GM13977 (cell line): ENCODE data around the gene ADAMTS6.

ENCODE experiments used
- DNase-seq: peaks from one replicate; pipeline ENCODE4 v3.0.0; 2012; ENCODE audit warnings: low spot score
- in situ Hi-C: fragments of 300-500 bp; cut with MboI; formaldehyde crosslinking; loops from one replicate; pipeline ENCODE4 v1.12.0; 2022; ENCODE audit warnings: low sequenced_read_pairs, low pct_unique_long_range_greater_than_20kb, mixed read lengths, inconsistent platforms; ENCODE audit not compliant: unreplicated experiment
- TF ChIP-seq, protein P1 (sequence below): IDR thresholded peaks from 2 replicates; pipeline ENCODE4 v1.5.1; 2012; ENCODE audit warnings: mild to moderate bottlenecking, control low read depth; ENCODE audit not compliant: insufficient read depth; ENCODE audit errors: extremely low read depth, missing control alignments

ADAMTS6 gene

DNA sequence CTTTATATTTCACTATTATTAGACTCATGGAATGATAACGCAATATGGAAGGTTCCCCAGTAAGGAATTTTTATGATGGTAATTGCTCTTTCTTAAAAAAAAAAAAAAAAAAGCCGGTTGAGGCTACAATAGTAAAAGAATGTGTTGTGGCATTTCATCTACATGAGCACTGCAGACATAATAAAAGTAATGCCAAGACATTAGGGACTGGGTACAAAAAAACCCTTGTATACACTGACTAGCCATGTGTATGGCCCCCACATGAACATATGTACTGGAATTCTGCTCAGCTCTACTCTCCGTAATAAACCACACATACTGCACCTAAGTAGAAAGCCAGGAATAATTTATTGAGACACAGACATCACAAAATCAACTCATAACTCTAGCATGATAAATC is 218.4 kb downstream of the ADAMTS6 start:
- TF ChIP-seq, protein P1, sequence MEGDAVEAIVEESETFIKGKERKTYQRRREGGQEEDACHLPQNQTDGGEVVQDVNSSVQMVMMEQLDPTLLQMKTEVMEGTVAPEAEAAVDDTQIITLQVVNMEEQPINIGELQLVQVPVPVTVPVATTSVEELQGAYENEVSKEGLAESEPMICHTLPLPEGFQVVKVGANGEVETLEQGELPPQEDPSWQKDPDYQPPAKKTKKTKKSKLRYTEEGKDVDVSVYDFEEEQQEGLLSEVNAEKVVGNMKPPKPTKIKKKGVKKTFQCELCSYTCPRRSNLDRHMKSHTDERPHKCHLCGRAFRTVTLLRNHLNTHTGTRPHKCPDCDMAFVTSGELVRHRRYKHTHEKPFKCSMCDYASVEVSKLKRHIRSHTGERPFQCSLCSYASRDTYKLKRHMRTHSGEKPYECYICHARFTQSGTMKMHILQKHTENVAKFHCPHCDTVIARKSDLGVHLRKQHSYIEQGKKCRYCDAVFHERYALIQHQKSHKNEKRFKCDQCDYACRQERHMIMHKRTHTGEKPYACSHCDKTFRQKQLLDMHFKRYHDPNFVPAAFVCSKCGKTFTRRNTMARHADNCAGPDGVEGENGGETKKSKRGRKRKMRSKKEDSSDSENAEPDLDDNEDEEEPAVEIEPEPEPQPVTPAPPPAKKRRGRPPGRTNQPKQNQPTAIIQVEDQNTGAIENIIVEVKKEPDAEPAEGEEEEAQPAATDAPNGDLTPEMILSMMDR = no peak
- in situ Hi-C loops = no loop called here
- no peak for DNase-seq

DNA sequence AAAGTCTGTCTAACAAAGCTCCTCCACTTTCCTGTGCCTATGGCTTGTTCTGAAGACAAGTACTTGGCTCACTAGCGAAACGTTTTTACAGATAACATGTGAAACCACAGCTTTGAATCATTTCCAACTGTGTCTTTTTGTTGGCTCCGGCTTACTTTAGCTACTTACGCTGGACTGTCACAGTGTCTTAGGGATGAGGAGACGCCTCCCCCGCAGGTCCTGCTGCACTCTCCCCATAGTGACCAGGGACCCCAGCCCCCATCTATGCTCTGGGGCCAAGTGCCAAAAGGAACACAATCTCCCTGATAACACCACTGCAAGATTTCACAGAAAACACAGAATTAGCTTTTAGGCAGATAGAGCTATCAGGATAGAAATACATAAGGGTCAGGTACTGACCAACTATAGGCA is 219.1 kb downstream of the ADAMTS6 start:
- DNase-seq = no peak
- in situ Hi-C loops = no loop called here

DNA sequence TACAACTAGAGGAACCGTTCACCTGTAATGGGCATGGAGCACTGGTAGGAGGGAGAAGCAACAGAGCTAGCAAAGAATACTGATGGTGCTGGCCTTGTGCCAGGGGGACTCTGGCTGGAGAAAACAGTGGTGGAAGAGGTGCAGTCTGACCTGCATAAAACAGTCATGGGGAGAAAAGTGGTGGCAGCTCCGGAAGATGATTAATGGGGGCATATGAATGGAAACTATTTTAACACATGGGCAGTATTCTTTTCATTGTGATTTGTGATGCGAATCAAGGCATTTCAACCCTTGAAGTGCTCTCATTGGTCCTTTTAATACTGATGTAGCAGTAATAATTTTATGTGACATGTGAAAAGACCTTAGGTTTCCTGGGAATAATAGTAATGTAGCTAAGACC is 219.6 kb downstream of the ADAMTS6 start:
- in situ Hi-C loops = no loop called here
- DNase-seq = no peak
- TF ChIP-seq, protein P1 = no peak

More for the DNA sequence above, 219.1 kb downstream of the ADAMTS6 start:
- TF ChIP-seq, protein P1 = no peak

DNA sequence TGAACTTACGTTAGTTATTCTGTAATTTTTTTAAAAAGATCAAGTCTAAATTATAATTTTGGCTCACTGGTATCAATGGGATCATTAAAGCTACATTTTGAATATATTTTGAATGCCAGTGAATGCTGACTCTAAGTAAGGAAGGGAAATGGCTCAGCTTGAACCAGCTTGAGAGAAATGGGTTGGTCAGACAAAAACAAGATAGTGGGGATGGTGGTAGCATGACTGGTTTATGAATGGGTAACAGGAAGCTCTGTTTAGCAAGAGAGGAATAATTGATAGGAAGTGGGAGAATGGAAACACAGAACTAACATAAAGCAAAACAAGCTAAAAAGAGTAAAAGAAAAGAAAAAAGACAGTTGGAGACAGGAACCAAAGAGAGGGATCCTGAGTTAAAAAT is 220.2 kb downstream of the ADAMTS6 start:
- DNase-seq = no peak
- in situ Hi-C loops = no loop called here
- TF ChIP-seq, protein P1 = no peak

DNA sequence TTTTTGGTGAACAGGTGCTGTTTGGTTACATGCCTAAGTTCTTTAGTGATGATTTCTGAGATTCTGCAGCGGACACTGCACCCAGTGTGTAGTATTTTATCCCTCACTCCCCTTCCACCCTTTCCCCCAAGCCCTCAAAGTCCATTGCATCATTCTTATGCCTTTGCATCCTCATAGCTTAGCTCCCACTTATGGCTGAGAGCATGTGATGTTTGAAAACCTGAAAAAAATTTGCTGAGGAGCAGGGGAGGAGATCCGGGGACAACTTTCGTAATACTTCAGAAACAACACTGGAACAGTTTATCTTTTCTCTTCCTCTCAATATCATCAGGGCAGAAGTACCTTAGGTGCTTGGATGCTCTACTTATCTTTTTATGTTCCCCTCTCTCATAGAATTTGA is 226.4 kb downstream of the ADAMTS6 start:
- TF ChIP-seq, protein P1 = no peak
- in situ Hi-C loops = no loop called here
- DNase-seq = no peak

DNA sequence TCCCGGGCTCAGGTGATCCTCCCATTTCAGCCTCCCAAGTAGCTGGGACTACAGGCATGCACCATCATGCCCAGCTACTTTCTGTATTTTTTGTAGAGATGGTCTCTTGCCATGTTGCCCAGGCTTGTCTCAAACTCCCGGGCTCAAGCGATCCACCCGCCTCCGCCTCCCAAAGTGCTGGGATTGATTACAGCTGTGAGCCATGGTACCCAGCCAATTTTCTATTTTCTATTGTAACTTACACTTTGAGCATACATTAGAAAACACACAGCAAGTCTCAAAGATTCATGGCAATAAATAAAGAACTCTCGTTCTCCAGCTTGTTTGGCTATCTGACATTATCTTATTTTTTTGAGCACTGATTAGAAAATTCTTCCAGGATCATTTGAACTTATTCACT is 228.7 kb downstream of the ADAMTS6 start:
- in situ Hi-C loops = no loop called here
- no peak for DNase-seq
- TF ChIP-seq, protein P1 = no peak

DNA sequence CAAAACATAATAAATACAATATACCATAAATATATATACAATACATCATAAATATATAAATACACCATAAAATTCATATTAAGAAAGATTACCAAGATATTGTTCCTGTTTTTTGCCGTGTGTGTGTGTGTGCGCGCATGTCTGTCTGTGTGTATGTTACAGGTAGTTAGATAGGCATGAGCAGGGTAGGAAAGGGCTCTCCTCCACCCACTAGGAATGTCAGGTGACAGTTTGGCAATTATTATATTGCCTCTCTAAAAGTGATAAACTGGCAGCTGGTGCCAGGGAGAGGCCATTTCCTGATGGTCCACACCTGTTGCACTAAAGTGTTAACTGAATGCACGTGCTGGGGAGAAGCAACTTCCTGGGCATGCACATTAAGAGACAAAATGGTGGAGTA is 232.8 kb downstream of the ADAMTS6 start:
- in situ Hi-C loops = no loop called here
- TF ChIP-seq, protein P1 = no peak
- no peak for DNase-seq
